ENCODE measurements around the gene WDFY3.

GRCh38 chr4:84796394-84796793 is 170.1 kb downstream of the WDFY3 start:
- no peak for TF ChIP-seq PBX3 (IDR thresholded peaks at IDR 0.05)
- TF ChIP-seq CTCF (IDR thresholded peaks at IDR 0.05), result no peak
- no peak for TF ChIP-seq POLR2A (IDR thresholded peaks at IDR 0.05; ENCODE audit: low read length)
- TF ChIP-seq SREBF2 (IDR thresholded peaks at IDR 0.05), result no peak
- TF ChIP-seq NFE2L2 (conservative IDR thresholded peaks at IDR 0.05; ENCODE audit: low read length), result no peak
- no peak for TF ChIP-seq RCOR1 (IDR thresholded peaks at IDR 0.05; ENCODE audit: low read depth, low read length)
- TF ChIP-seq CEBPB (IDR thresholded peaks at IDR 0.05), result no peak
- no peak for TF ChIP-seq HES2 (IDR thresholded peaks at IDR 0.05)
- no peak for TF ChIP-seq EHF (CRISPR knock-in tag; IDR thresholded peaks at IDR 0.05)
- no peak for TF ChIP-seq SMC3 (IDR thresholded peaks at IDR 0.05)
- no peak for TF ChIP-seq HMGXB4 (CRISPR knock-in tag; IDR thresholded peaks at IDR 0.05; ENCODE audit: borderline replicate concordance)
- TF ChIP-seq MAZ (IDR thresholded peaks at IDR 0.05; ENCODE audit: borderline replicate concordance, low read depth, low read length), result no peak
